A549 (cell line): ENCODE results near the gene CPE. TPM values are rescaled to one million over a fixed set of nuclear protein-coding genes. Genes with fewer than 3 reads are reported as not detected.

Experiments
- ATAC-seq, 2 experiments: fragments of 200-7000 bp in 1 of 2; fragments of >200 bp in 1 of 2; cut with Nextera tagmentation in 1 of 2; cut with Tn5 transposase in 1 of 2; 3 replicates each; pipeline versions ENCODE4 v1.8.0 to v1.9.1; 2018 to 2020; ENCODE audit warnings: mild to moderate bottlenecking in 1 of 2, moderate library complexity in 1 of 2
- CTCF ChIA-PET: fragments of 300-600 bp; sonication (Branson Sonifier 250); formaldehyde crosslinking; extraction: SDS; loops from one replicate; lab custom pipeline; 2021; ENCODE audit warnings: antibody characterized with exemption, inconsistent platforms; lab: Yijun Ruan, JAX
- POLR2A ChIA-PET: fragments of 350-600 bp; formaldehyde crosslinking; extraction: SDS; loops from one replicate; lab custom pipeline; 2021; ENCODE audit warnings: antibody characterized with exemption, inconsistent platforms; lab: Yijun Ruan, JAX
- DNase-seq, 2 experiments: peaks; one replicate each; pipeline versions ENCODE4 v3.0.0 to v3.0.0-alpha.2; 2011 to 2016; ENCODE audit warnings: low read depth in 1 of 2, low spot score in 1 of 2
- FAIRE-seq: peaks from 2 replicates; lab custom pipeline; 2011; peaks lifted over from hg19 to GRCh38; lab: Jason Lieb, UNC
- H3K27ac ChIP-seq, 2 experiments: fragments of >200 bp; sonication (Bioruptor Twin); formaldehyde crosslinking; 3 replicates each; pipeline ENCODE4 v1.5.1; 2016 to 2017
- H3K4me1 ChIP-seq: fragments of >200 bp; sonication (Bioruptor Twin); formaldehyde crosslinking; 3 replicates; pipeline ENCODE4 v1.6.1; 2016
- H3K4me2 ChIP-seq: fragments of >200 bp; sonication (Bioruptor Twin); formaldehyde crosslinking; 3 replicates; pipeline ENCODE4 v1.6.1; 2016
- H3K4me3 ChIP-seq: fragments of >200 bp; sonication (Bioruptor Twin); formaldehyde crosslinking; 3 replicates; pipeline ENCODE4 v1.5.1; 2016
- H3K9me3 ChIP-seq: fragments of >200 bp; sonication (Bioruptor Twin); formaldehyde crosslinking; 3 replicates; pipeline ENCODE4 v1.6.1; 2016
- BCL3 ChIP-seq: fragments of >200 bp; sonication (Bioruptor Twin); formaldehyde crosslinking; IDR thresholded peaks from 3 replicates; pipeline ENCODE4 v1.6.1; 2016
- BHLHE40 ChIP-seq: IDR thresholded peaks from 2 replicates; pipeline ENCODE4 v1.6.1; 2012; ENCODE audit warnings: low read depth, low read length, inconsistent platforms
- CBX8 ChIP-seq: fragments of 200-600 bp; sonication (generic); IDR thresholded peaks from 2 replicates; pipeline ENCODE4 v1.6.1; 2016
- CHD4 ChIP-seq: fragments of 200-600 bp; sonication (generic); IDR thresholded peaks from 2 replicates; pipeline ENCODE4 v1.6.1; 2016; ENCODE audit warnings: antibody characterized with exemption, mild to moderate bottlenecking, borderline replicate concordance
- E2F6 ChIP-seq: IDR thresholded peaks from 2 replicates; pipeline ENCODE4 v1.6.1; 2012; ENCODE audit warnings: low read depth, borderline replicate concordance
- EHMT2 ChIP-seq: fragments of 200-600 bp; sonication (generic); IDR thresholded peaks from 2 replicates; pipeline ENCODE4 v1.6.1; 2016; ENCODE audit warnings: antibody characterized with exemption, low read depth, mild to moderate bottlenecking, moderate library complexity
- EP300 ChIP-seq, 2 experiments: fragments of >200 bp; sonication (Bioruptor Twin); formaldehyde crosslinking; IDR thresholded peaks; 2 replicates in 1 of 2; 3 replicates in 1 of 2; pipeline ENCODE4 v1.6.1; 2016 to 2017
- FOSB ChIP-seq: fragments of 250-450 bp; sonication (Bioruptor Pico); IDR thresholded peaks from 2 replicates; pipeline ENCODE4 v1.5.0; 2020; ENCODE audit warnings: mild to moderate bottlenecking, moderate library complexity
- HEYL ChIP-seq: fragments of 250-450 bp; sonication (Bioruptor Pico); IDR thresholded peaks from 2 replicates; pipeline ENCODE4 v1.8.0; 2021; ENCODE audit warnings: mild to moderate bottlenecking, moderate library complexity
- HOXB5 ChIP-seq: fragments of 250-450 bp; sonication (Bioruptor Pico); IDR thresholded peaks from 2 replicates; pipeline ENCODE4 v1.5.0; 2020; ENCODE audit warnings: mild to moderate bottlenecking, moderate library complexity
- MAFK ChIP-seq: fragments of 450-650 bp; IDR thresholded peaks from 2 replicates; pipeline ENCODE4 v1.6.1; 2014; ENCODE audit not compliant: partially characterized antibody
- MAX ChIP-seq: IDR thresholded peaks from 2 replicates; pipeline ENCODE4 v1.6.1; 2012
- PBX3 ChIP-seq: IDR thresholded peaks from 2 replicates; pipeline ENCODE4 v1.6.1; 2012
- PHF8 ChIP-seq: fragments of 200-600 bp; sonication (generic); IDR thresholded peaks from 2 replicates; pipeline ENCODE4 v1.6.1; 2016; ENCODE audit warnings: low read depth, mild to moderate bottlenecking, antibody characterized with exemption, moderate library complexity, borderline replicate concordance
- POLR2A ChIP-seq: IDR thresholded peaks from 2 replicates; pipeline ENCODE4 v1.6.1; 2012; ENCODE audit warnings: mild to moderate bottlenecking, low read length
- RCOR1 ChIP-seq: fragments of 150-350 bp; IDR thresholded peaks from 2 replicates; pipeline ENCODE4 v1.6.1; 2014; ENCODE audit warnings: antibody characterized with exemption, low read length, low read depth
- RFX5 ChIP-seq: fragments of 450-650 bp; IDR thresholded peaks from 2 replicates; pipeline ENCODE4 v1.7.1; 2014; ENCODE audit warnings: antibody characterized with exemption, mild to moderate bottlenecking, moderate library complexity
- ZC3H11A ChIP-seq: fragments of 450-650 bp; IDR thresholded peaks from 2 replicates; pipeline ENCODE4 v1.6.1; 2014; ENCODE audit warnings: antibody characterized with exemption, mild to moderate bottlenecking
- ZSCAN20 ChIP-seq: fragments of 250-450 bp; sonication (Bioruptor Pico); IDR thresholded peaks from 2 replicates; pipeline ENCODE4 v1.8.0; 2022; ENCODE audit warnings: mild to moderate bottlenecking, moderate library complexity
- WGBS: methylation state at CpG from one replicate; pipeline ENCODE4 v1.1.6; 2017; ENCODE audit errors: missing lambda C conversion rate; 5-methylcytosine and 5-hydroxymethylcytosine counted together
- polyA plus RNA-seq, 4 experiments: library from polyadenylated mRNA; depleted of rRNA in 3 of 4; stranded (reverse); fragments of >200 nt; fragmentation: RNase III in 1 of 4; extraction: RNeasy Plus Mini Kit Qiagen cat#74134 plus additional on column Dnase treatment in 1 of 4; gene quantifications; 2 replicates in 3 of 4; 3 replicates in 1 of 4; pipeline ENCODE4 v1.2.3, GENCODE V29; 2011 to 2017

The CPE gene
- polyA plus RNA-seq, 2 of the 4 experiments (the other 2 are of a cell fraction): 1.6 to 1.9 TPM

GRCh38 chr4:165361810-165362209 is 17.0 kb upstream of the CPE start:
- 5% methylated on average over 2 of the region's 2 CpGs for WGBS
- no peak overlapping the region for H3K4me3 ChIP-seq
- no peak overlapping the region for H3K27ac ChIP-seq
- FAIRE-seq: no peak
- CTCF ChIA-PET: no interaction called here
- DNase-seq: no peak
- H3K4me1 ChIP-seq: no peaks in the 10 kb centered on the region
- no peak overlapping the region for H3K4me2 ChIP-seq
- POLR2A ChIA-PET: no interaction called here
- ATAC-seq: no peak
- TF ChIP-seq PHF8 (no peak), MAFK (peak; percentile 10)
- no peaks in the 10 kb centered on the region for H3K9me3 ChIP-seq

GRCh38 chr4:165364452-165365080 is 14.2 kb upstream of the CPE start:
- Histone ChIP-seq H3K9me3 (no peaks in the 10 kb centered on the region), H3K4me3 (no peak overlapping the region), H3K27ac (no peak overlapping the region), H3K4me2 (no peak overlapping the region), H3K4me1 (no peaks in the 10 kb centered on the region)
- FAIRE-seq: no peak
- CTCF ChIA-PET: no interaction called here
- 82% methylated on average over 2 of the region's 2 CpGs for WGBS
- POLR2A ChIA-PET: no interaction called here
- no peak for TF ChIP-seq MAX
- TF ChIP-seq MAFK: no peak
- TF ChIP-seq E2F6: no peak
- DNase-seq: no peak
- no peak for ATAC-seq

GRCh38 chr4:165367040-165367439 is 11.8 kb upstream of the CPE start:
- Histone ChIP-seq H3K4me1 (no peaks in the 10 kb centered on the region), H3K4me3 (no peak overlapping the region), H3K9me3 (no peaks in the 10 kb centered on the region), H3K4me2 (no peak overlapping the region), H3K27ac (no peak overlapping the region)
- CTCF ChIA-PET: interaction anchor here (1.2 kb wide), 1 partner anchor 11 kb away, joined by 3 read pairs; no protein-coding TSS in a partner anchor
- 66% methylated on average over 4 of the region's 4 CpGs for WGBS
- POLR2A ChIA-PET: no interaction called here
- DNase-seq (no peak), FAIRE-seq (no peak), ATAC-seq (no peak)
- TF ChIP-seq RCOR1: no peak
- TF ChIP-seq EP300 (IDR thresholded peaks at IDR 0.05): no peak
- TF ChIP-seq MAFK: no peak
- TF ChIP-seq PBX3: no peak
- TF ChIP-seq CBX8: no peak
- no peak for TF ChIP-seq ZC3H11A
- TF ChIP-seq ZSCAN20: no peak
- no peak for TF ChIP-seq CHD4
- no peak for TF ChIP-seq EHMT2
- TF ChIP-seq HOXB5: no peak
- no peak for TF ChIP-seq BCL3
- no peak for TF ChIP-seq FOSB
- TF ChIP-seq POLR2A: no peak
- no peak for TF ChIP-seq RFX5
- no peak for TF ChIP-seq HEYL (CRISPR knock-in tag)

GRCh38 chr4:165368114-165368513 is 10.7 kb upstream of the CPE start:
- CTCF ChIA-PET: no interaction called here
- FAIRE-seq: no peak
- DNase-seq: no peak
- H3K4me1 ChIP-seq: no peaks in the 10 kb centered on the region
- WGBS: 88% methylated on average over 1 of the region's 1 CpG
- TF ChIP-seq BHLHE40 (no peak), PBX3 (no peak)
- no peaks in the 10 kb centered on the region for H3K9me3 ChIP-seq
- POLR2A ChIA-PET: no interaction called here
- ATAC-seq: no peak
- H3K27ac ChIP-seq: no peak overlapping the region
- H3K4me2 ChIP-seq: no peak overlapping the region
- H3K4me3 ChIP-seq: no peak overlapping the region
